Stimulated activated CD4-positive, alpha-beta T cell treated with anti-CD3 and anti-CD28 coated beads, Interleukin-4, amount 100 ng/mL, for 4 hours (primary cell): Measurements from ENCODE around the gene MYO3B.

ENCODE experiments used
- DNase-seq, 2 experiments: peaks; one replicate each; pipeline ENCODE4 v3.0.0-alpha.2; 2020

MYO3B gene

GRCh38 chr2:170307052-170307451 is 129.1 kb downstream of the MYO3B start:
- DNase-seq: no peak

DNA sequence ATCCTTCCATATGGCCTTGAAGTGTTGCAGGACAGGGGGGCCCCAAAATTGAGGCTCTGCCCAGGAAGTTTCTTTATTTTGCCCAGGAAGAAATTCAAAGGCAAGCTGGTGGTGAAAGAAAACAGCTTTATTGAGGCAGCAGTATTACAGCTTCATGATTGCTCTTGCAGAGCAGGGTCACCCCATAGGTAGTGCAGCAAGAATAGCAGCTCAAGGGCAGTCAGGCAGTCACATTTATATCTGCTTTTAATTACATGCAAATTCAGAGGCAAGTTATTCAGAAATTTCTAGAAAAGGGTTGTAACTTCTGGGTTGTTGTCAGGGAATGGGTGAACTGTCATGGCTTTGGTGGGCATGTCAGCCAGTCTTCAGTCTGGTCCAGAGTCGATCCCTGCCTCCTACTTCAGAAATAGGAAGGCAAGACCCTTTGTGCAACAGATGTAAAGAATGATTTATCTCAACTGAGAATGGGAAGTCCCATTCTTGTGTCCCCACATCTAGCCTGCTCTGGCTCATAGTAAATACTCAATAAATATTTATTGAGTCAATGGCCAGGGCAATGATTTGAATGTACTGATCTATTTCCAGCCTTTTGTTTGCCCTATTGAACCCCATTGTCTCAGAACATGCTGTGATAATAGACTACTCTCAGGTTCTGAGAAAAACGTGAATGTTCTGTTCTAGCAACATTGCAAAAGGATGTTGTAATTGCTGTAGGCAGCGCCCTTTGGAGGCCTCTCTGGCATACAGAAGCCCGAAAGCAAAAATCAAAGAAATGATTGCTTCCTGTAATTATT is 129.8 kb downstream of the MYO3B start:
- no peak for DNase-seq

DNA sequence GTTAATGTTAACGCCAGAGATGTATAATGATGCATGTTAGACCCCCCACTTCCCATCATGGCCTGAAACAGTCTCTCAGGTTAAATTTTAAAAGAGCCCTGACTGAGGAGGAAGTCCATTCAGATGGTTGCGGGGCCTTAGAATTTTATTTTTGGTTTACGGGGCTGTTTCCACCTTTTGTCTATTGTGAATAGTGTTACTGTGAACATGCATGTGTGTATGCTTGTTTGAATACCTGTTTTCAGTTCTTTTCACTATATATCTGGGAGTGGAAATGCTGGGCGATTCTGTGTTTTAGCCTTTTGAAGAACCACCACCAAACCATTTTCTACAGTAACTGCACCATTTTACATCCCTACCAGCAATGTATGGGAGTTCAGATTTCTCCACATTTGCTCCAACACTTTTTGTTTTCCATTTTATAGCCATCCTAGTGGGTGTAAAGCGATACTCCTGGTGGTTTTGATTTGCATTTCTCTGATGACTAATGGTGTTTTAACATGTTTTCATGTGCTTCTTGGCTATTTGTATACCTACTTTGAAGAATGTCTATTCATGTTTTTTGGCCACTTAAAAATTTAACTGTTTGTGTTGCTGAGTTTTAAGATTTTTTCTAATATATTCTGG is 133.0 kb downstream of the MYO3B start:
- no peak for DNase-seq

- DNase-seq: no peak
These were observed 135.5 kb downstream of the MYO3B start for GRCh38 chr2:170313347-170313991.

GRCh38 chr2:170313992-170314348 is 136.0 kb downstream of the MYO3B start:
- DNase-seq: no peak

DNA sequence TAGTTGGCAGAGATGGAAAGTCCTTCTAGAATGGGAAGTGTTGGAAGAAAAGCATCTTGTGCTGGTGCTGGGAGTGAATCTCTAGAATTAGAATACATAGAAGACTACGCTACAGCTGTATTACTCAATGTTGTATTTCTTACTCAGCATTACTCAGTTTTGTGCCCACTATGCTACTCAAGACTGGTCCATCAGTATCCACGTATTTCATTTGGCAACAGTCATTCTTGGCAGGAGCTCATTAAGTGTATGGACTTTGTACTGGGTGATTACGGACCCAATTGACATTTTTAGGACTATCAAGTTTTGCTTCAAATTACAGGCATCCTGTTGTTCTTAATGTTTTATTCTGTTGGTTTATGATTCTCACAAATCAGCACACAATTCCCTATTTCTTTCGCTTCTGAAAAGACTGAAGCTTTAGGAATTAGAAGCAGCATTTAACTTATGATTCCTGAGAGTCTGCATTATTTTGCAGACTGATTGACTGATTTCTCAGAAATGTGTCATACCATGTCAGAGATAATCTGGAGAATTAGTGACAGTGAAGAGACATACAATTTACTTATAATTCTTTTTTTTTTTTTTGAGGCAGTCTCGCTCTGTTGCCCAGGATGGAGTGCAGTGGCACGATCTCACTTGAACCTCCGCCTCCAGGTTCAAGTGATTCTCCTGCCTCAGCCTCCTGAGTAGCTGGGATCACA is 136.9 kb downstream of the MYO3B start:
- DNase-seq: no peak

DNA sequence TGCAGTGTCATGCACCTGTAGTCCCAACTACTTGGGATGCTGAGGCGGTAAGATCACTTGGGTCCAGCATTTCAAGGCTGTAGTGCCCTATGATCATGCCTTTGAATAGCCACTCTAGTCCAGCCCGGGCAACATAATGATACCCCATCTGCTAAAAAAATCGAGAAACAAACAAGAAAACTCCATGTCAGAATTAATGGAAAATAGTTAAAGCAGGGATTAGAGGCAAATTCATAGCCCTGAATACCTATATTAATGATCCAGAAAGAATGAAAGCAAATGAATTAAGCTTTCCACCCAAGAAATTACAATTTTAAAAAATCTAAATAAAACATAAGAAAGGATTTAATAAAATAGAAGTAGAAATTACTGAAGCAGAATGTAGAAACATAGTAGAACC is 143.0 kb downstream of the MYO3B start:
- no peak for DNase-seq

GRCh38 chr2:170321526-170321925 is 143.6 kb downstream of the MYO3B start:
- DNase-seq: no peak

GRCh38 chr2:170322140-170322766 is 144.3 kb downstream of the MYO3B start:
- DNase-seq: no peak

- DNase-seq: no peak
These were observed 145.8 kb downstream of the MYO3B start for GRCh38 chr2:170323743-170324142.

DNA sequence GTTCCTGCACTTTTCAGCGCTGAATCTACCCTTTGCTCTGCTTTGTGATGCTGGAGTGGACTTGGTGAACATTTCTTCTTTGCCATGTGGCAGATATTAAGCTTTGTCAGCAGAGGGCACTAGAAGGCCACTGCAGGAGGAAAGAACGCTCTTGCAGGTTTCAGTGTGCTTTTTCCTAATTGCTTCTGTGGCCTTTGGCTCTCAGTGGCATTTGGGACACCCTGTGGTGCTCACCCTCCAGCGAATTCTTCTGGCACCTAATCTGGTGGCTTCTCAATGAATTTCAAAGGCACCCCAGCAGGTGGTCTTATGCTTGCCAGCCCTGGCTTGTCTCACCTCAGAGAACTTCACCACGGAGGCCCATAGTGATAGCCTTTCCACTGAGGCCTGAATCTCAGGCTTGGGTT is 146.7 kb downstream of the MYO3B start:
- DNase-seq: peak in 1 of 2 experiments; percentile 1

DNA sequence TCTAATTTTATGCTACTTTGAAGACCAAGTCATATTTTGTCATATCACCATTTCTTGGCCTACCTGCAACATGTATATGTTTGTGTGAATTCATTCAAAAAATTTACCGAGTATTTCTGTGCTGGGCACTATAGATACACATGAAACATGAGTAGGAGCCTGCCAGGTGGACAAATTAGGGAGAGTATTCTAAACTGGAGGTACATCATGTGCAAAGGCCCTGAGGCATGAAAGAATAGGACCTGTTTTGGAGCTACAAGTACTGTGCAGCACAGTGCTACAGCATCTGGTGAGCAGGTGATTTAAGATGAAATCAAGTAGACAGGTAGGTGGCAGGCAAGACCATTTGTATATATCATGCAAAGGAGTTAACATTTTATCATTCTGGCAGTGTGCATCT is 152.9 kb downstream of the MYO3B start:
- DNase-seq: no peak

GRCh38 chr2:170332676-170333402 is 154.9 kb downstream of the MYO3B start:
- DNase-seq: no peak

GRCh38 chr2:170335351-170335750 is 157.4 kb downstream of the MYO3B start:
- no peak for DNase-seq

GRCh38 chr2:170336408-170336807 is 158.5 kb downstream of the MYO3B start:
- no peak for DNase-seq

- DNase-seq: no peak
These were observed 159.0 kb downstream of the MYO3B start for GRCh38 chr2:170336916-170337315.

DNA sequence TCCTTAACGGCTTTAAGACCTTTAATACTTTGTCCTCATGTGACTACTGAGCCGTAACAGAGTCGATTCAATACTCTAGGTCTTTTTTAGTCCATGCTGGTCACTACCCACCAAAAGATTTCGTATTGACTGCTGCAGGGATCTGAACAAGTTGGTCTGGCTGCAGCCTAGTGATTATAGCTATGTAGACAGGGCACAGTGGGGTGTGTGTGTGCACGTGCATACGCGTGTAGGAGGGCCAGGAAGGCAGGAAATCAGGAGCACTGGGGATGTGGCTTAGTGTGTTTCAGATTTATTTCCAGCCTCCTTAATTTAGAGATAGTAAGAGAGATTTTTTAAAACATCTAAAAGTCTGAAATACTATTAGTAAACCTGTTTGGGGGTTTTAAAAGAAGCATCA is 161.4 kb downstream of the MYO3B start:
- DNase-seq: no peak

- DNase-seq: no peak
These were observed 162.1 kb downstream of the MYO3B start for GRCh38 chr2:170339750-170340692.

DNA sequence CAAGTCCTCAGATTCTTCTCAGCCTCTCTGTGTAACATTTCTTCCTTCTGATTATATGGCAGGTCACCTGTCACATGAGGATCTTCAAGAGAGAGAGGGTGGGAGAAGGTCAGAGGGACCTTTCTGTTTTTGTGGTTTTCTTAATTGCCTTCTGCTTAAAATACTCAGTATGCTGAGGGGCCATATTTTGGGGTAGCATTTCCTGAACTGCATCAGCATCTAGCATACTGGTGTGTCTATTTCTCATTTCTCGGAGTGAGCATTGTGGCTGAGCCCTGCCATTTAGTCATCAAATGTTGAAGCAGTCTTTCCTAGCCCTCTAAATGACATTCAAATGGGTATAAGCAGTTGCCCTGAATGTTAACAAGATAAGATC is 162.7 kb downstream of the MYO3B start:
- no peak for DNase-seq

DNA sequence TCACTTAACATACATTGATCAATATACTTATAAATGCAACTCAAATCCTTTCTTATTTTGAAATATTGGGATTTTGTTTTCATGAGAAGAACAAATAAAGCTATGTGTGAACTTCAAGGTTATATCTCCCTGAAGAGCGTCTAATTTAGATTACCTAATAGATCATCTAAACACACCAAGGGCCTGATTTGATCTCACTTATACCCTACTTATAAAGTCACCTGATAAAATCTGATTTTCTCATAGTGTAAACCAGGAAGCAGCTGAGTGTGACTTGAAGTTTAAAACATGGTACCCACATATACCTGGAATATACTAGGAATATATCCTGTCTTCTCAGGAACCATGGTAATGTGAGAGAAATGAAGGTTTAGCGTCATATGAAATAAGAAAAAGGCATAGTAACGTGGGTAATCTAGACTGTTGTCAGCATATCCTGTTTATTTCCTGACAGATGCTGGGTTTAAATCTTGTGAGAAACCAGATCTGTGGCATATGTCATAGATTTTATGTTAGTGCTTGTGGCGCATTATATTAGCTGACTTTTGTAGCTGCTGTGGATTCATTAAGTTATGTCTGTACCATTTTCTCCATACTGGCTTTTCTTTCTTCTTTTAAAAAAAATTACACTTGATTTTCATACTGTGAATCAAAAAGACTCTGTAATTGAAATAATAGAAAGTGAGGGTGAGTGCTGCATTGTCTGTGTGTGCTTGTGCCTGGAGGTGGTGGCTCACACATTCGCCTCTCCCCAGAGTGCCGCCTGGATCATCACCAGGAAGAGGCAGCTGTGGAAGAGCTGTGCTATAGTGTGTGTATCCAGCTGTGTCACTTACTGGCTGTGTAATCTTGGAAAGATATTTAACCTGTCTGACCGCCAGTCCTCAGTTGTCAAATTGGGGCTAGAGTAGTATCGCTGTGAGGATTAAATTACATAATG is 164.0 kb downstream of the MYO3B start:
- DNase-seq: no peak
